Central memory CD8-positive, alpha-beta T cell (primary cell): ENCODE measurements around the gene GP1BB.
"Not testable (repeated sequence)": the region's sequence is repeated elsewhere in the genome, so short reads cannot be mapped to it uniquely, and the experiment has no call there.

Source experiments
- ATAC-seq: fragments of 150-1000 bp; cut with Tn5 transposase; replicated peaks from 2 replicates; pipeline ENCODE4 v1.10.0; 2022; ENCODE audit warnings: mild to moderate bottlenecking, moderate FRiP score, moderate number of reproducible peaks; ENCODE audit not compliant: poor library complexity, severe bottlenecking; ENCODE audit errors: extremely low read depth
- DNase-seq, 2 donors: peaks; one replicate each; pipeline ENCODE4 v3.0.0; 2021; ENCODE audit warnings: low spot score in 2 of 2
- H3K27ac Mint-ChIP-seq: one replicate; pipeline ENCODE4 v1.8.0; 2022; ENCODE audit warnings: low read depth, mild to moderate bottlenecking, moderate library complexity, mixed read lengths
- H3K27me3 Mint-ChIP-seq: one replicate; pipeline ENCODE4 v1.8.0; 2022; ENCODE audit warnings: mixed read lengths
- H3K36me3 Mint-ChIP-seq: one replicate; pipeline ENCODE4 v1.8.0; 2022; ENCODE audit warnings: mild to moderate bottlenecking, moderate library complexity, mixed read lengths; ENCODE audit not compliant: insufficient read depth
- H3K4me1 Mint-ChIP-seq: one replicate; pipeline ENCODE4 v1.8.0; 2022; ENCODE audit warnings: mixed read lengths
- H3K4me3 Mint-ChIP-seq: one replicate; pipeline ENCODE4 v1.8.0; 2022; ENCODE audit warnings: mild to moderate bottlenecking, moderate library complexity, mixed read lengths
- H3K9me3 Mint-ChIP-seq: one replicate; pipeline ENCODE4 v1.8.0; 2022; ENCODE audit warnings: mixed read lengths

GP1BB gene

DNA sequence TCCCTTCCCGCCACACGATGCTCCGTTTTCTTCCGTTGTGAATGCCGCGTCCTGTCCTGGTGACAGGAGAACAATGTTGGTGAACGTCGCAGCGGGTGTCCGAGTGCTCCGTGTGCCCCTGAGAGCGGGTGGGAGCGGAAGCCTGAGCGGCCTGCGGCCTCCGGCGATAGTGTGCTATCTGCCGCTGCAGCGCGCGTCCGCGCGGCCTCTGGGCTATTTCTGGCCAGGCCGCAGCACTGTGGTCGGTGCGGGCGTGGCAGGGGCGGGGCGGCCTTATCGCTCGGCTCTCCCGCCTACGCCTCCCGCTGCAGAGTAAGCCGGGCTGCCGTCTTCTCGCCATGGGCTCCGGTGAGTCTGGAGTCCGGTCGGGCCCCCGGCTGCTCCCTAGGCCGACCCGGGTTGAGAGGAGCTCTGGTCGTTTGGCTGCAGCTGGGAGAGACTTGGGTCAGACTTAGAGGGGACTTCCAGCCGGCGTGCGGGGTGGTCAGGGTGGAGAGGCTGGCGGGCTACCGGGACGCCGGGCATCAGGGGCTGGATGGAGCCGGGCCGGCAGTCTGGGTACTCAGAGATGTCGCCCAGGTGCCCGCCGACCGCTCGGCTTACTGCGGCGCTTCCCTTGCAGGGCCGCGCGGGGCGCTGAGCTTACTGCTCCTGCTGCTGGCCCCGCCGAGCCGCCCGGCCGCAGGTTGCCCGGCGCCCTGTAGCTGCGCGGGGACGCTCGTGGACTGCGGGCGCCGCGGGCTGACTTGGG, at the start of gene GP1BB:
Gene GP1BB, plus strand, starts transcription at position 308 of the 751 bp plus-strand sequence. Its CDS starts 31 bp downstream, at position 339.
- ATAC-seq (no peak), DNase-seq (no peak)
- H3K4me1 Mint-ChIP-seq, result peaks cover 9% of the 10 kb centered on the region

DNA sequence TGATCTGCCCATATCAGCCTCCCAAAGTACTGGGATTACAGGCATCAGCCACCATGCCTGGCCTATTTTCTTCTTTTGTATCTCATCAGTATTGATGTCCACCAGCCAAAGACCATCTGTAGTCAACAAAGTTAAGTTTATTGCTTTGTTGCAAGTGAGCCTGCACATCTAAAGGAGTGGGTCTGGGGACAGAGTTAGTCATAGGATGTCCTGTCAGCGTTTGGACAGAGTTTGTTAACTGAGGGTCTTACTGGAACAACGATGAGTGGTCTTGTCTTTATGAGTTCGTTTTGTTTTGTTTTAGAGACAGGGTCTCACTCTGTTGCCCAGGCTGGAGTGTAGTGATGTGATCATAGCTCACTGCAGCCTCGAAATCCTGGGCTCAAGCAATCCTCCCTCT, 49.7 kb upstream of the GP1BB start:
- no peak for DNase-seq
- Mint-ChIP-seq H3K4me1 (no peaks in the 10 kb centered on the region), H3K36me3 (no peaks in the 10 kb centered on the region), H3K27ac (no peak overlapping the region), H3K27me3 (peaks cover 66% of the 10 kb centered on the region), H3K9me3 (no peaks in the 10 kb centered on the region), H3K4me3 (no peak overlapping the region)
- ATAC-seq, result no peak

More for the DNA sequence above, at the start of gene GP1BB:
- Mint-ChIP-seq H3K27me3 (peaks cover 60% of the 10 kb centered on the region), H3K36me3 (peaks cover 9% of the 10 kb centered on the region), H3K27ac (no peak within 1 kb of the TSS), H3K4me3 (peak within 1 kb of the TSS; percentile 43), H3K9me3 (no peaks in the 10 kb centered on the region)

DNA sequence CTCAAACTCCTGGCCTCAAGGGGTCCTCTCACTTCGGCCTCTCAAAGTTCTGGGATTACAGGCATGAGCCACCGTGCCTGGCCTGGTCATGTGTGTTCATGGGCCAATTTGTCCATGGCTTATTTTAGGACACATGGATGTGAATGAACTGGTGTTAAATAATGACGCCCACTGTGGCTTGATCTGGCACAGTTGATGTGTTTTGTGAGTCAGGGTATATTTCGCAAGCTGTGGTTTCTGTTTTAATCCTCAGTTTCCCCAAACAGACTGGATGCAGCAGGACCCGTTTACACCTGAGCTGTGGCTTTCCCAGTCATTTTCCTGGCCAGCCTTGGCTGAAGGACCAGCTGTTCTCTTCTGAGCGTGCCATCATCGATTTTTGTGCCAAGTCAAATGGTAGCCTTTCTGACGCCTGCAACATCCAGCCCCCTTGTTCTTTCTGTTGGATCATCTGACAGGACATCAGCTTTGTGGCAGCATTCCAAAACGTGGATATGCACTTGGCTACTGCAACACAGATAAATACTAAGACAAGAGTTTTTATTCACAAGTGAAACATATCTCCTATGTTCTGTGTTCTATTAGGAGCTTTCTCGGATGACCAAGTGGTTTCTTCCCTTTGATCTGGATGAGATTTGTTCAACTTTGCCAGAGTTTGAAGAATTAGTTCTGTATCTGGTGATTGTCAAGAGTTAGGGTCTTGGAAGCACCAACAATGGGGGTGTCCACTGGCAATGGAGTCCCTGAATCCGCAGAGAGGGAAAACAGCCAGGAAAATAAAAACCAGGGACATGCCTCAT, 49.0 kb upstream of the GP1BB start:
- no peak overlapping the region for H3K4me3 Mint-ChIP-seq
- no peaks in the 10 kb centered on the region for H3K4me1 Mint-ChIP-seq
- no peak for ATAC-seq
- no peaks in the 10 kb centered on the region for H3K36me3 Mint-ChIP-seq
- H3K9me3 Mint-ChIP-seq, result no peaks in the 10 kb centered on the region
- H3K27me3 Mint-ChIP-seq, result peaks cover 69% of the 10 kb centered on the region
- no peak overlapping the region for H3K27ac Mint-ChIP-seq
- DNase-seq, result no peak

DNA sequence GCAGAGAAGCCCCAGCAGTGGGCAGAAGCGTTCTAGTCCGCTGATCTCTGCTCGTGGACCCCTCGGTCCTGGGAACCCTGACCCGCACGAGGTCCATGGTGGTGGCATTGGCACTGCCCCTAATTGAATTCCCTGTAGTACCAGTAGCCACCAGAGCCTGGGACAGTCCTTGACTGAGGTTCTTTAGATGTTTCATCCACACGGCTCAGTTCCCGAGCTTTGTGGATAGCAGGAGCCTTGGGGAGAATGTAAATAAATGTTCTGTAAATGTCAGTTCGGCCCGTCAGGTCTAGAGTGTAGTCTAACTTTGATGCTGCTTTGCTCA, 48.4 kb upstream of the GP1BB start:
- Mint-ChIP-seq H3K4me1 (no peaks in the 10 kb centered on the region), H3K9me3 (no peaks in the 10 kb centered on the region), H3K27me3 (peaks cover 74% of the 10 kb centered on the region), H3K36me3 (no peaks in the 10 kb centered on the region), H3K27ac (no peak overlapping the region), H3K4me3 (no peak overlapping the region)
- ATAC-seq (no peak), DNase-seq (no peak)

DNA sequence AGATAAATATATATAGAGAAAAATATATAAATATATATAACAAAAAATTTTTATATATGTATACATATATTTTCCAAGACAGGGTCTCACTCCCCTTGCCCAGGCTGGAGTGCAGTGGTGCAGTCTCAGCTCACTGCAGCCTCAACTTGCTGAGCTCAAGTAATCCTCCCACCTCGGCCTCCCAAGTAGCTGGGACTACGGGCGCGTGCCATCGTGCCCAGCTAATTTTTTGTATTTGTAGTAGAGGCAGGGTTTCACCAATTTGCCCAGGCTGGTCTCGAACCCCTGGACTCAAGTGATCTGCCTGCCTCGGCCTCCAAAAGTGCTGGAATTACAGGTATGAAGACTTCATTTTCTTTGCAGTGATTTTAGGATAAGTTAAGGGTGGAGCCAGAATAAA, 47.9 kb upstream of the GP1BB start:
- Mint-ChIP-seq H3K9me3 (no peaks in the 10 kb centered on the region), H3K27me3 (peaks cover 79% of the 10 kb centered on the region), H3K4me1 (no peaks in the 10 kb centered on the region), H3K4me3 (no peak overlapping the region), H3K27ac (no peak overlapping the region), H3K36me3 (no peaks in the 10 kb centered on the region)
- DNase-seq, result no peak
- no peak for ATAC-seq

DNA sequence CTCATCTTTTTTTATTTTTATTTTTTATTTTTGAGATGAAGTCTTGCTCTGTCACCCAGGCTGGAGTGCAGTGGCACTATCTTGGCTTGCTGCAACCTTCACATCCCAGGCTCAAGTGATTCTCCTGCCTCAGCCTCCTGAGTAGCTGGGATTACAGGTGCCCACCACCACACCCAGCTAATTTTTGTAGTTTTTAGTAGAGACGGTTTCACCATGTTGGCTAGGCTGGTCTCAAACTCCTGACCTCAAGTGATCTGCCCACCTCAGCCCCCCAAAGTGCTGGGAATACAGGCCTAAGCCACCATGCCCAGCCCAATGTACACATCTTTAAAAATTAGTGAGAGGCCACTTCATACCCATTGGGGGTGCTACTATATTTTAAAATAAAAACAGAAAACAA, 46.9 kb upstream of the GP1BB start:
- not testable (repeated sequence) for H3K27ac Mint-ChIP-seq, H3K4me1 Mint-ChIP-seq, H3K9me3 Mint-ChIP-seq, H3K36me3 Mint-ChIP-seq, DNase-seq, ATAC-seq, H3K4me3 Mint-ChIP-seq
- peaks cover 89% of the 10 kb centered on the region for H3K27me3 Mint-ChIP-seq

DNA sequence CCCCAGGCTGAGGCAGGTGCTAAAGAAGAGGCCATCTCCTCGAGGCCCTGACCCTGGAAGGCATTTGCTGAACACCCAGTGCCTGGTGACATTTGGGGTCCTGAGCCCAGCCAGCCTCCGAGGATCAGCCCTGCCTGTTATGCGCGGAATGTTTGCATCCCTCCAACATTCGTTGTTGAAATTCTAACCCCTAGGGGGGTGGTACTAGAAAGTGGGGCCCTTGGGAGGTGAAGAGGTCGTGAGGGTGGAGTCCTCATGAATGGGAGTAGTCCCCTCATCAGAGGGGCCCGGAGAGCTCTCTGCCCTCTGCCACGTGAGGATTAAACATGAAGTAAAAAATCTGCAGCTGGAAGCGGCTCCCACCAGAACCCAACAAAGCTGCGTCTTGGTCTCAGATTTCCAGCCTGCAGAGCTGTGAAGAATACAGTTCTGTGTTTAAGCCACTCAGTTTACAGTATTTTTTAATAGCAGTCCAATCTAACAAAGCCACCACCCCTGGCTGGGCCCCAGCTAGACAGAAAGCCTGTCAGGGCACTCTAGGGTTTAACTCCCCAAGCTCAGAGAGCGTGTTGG, 44.3 kb upstream of the GP1BB start:
- DNase-seq, result no peak
- Mint-ChIP-seq H3K4me1 (no peaks in the 10 kb centered on the region), H3K4me3 (no peak overlapping the region), H3K27ac (no peak overlapping the region), H3K9me3 (no peaks in the 10 kb centered on the region), H3K27me3 (peaks cover 80% of the 10 kb centered on the region), H3K36me3 (no peaks in the 10 kb centered on the region)
- no peak for ATAC-seq

DNA sequence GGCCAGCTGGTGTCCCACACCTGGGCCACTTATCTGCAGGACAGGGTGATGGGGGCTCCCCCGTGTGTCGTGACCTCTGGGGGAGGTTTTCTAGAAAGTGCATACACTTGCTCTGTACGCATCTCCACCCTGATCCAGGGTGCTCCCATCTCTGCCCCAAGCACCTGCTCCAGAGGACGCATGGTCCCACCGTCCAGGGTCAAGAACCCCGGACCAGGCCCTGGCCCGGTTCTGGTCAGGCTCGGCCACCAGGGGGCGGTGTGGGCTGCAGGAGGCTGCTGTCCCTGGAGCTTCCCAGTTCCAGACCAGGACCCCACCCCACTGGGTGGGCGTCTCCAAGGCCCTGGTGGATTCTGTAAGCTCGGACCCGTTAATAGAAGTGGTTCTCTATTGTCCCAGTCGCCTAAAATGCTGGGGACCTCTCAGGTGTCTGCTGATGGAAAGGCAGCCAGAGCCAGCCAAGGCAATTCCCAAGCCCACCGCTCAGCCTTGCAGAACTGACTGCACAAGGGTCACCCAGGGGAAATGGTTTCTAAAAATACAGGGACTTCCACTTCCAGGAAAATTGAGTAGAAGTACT, 43.7 kb upstream of the GP1BB start:
- Mint-ChIP-seq H3K36me3 (no peaks in the 10 kb centered on the region), H3K9me3 (no peaks in the 10 kb centered on the region), H3K27ac (no peak overlapping the region), H3K4me1 (no peaks in the 10 kb centered on the region), H3K4me3 (no peak overlapping the region), H3K27me3 (peaks cover 74% of the 10 kb centered on the region)
- DNase-seq (peak in 1 of 2 donors; percentile 37), ATAC-seq (no peak)

DNA sequence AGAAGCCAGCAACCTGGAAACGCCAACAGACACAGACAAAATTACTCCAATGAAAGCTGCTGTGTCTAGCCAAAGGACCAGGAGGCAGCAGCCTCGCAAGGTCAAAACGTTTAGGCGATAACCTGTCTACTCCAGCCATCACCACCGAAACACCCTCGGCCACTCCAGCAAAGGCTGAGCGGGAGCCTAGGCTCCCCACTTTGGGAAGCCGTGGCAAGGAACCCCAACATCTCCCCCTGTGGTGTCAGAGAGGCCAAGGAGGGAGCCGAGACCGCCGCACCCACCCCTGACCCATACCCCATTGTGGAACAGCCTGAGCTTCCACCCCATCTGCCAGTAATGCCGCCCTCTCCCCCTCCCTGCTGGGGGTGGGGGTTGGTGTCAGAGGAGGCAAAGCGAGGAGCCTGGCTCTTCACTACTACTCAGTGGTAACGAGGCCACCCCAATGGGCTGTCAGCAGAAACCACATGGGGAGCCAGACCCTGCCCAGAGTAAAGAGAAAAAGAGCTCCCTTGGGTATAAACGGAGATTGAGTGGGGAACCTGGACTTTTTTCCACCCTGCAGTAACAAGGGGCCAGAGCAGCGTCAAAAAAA, 43.0 kb upstream of the GP1BB start:
- Mint-ChIP-seq H3K9me3 (no peaks in the 10 kb centered on the region), H3K27me3 (peaks cover 66% of the 10 kb centered on the region), H3K27ac (no peak overlapping the region), H3K4me1 (no peaks in the 10 kb centered on the region), H3K36me3 (no peaks in the 10 kb centered on the region), H3K4me3 (no peak overlapping the region)
- ATAC-seq, result no peak
- no peak for DNase-seq

DNA sequence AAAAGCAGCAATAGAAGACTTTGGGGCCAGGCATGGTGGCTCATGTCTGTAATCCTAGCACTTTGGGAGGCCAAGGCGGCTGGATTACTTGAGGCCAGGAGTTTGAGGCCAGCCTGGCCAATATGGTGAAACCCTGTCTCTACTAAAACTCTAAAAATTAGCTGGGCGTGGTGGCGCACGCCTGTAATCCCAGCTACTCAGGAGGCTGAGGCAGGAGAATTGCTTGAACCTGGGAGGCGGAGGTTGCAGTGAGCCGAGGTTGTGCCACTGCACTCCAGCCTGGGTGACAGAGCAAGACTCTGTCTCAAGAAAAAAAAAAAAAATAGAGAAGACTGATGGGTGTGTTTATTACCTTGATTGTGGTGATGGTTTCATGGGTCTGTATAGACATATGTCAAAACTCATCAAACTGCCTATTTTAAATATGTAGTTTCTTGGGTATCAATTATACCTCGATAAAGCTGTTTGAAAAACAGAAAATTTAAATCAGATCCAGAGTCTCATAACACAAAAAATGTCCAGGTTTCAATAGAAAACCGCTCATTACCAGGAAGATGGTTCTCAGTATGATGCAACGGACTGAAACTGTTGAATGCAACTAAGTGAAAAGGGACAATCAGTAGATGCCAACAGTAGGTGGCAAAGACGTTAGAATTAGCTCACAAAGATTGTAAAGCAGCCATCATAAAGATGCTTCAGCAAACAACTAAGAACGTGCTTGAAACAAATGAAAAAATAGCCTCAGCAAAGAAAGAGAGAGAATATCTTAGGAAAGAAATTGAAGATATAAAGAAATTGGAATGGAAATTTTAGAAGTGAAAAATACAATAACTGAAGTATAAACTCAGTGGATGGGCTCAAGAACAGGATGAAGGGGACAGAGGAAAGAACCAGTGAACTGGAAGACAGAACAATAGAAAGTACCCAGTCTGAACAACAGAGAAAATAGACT, 42.2 kb upstream of the GP1BB start:
- Mint-ChIP-seq H3K27me3 (peaks cover 58% of the 10 kb centered on the region), H3K36me3 (no peaks in the 10 kb centered on the region), H3K4me3 (no peak overlapping the region), H3K4me1 (no peaks in the 10 kb centered on the region), H3K27ac (no peak overlapping the region), H3K9me3 (no peaks in the 10 kb centered on the region)
- no peak for ATAC-seq
- no peak for DNase-seq

DNA sequence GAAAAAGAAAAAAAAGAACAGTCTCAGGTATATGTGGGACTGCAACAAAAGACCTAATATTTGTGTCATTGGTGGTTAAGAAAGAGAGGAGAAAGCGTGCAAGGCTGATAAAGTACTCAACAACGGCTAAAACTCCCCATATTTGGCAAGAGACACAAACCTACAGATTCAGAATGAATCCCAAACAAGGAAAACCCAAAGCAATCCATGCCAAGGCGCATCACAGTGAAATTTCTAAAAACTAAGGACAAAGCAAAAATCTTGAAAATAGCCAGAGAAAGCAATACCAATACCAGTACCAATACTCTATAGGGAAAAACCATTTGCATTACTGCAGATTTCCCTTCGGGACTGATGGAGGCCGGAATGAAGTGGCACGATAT, 41.5 kb upstream of the GP1BB start:
- H3K4me1 Mint-ChIP-seq, result no peaks in the 10 kb centered on the region
- no peaks in the 10 kb centered on the region for H3K9me3 Mint-ChIP-seq
- no peak for ATAC-seq
- H3K36me3 Mint-ChIP-seq, result no peaks in the 10 kb centered on the region
- H3K27me3 Mint-ChIP-seq, result peaks cover 55% of the 10 kb centered on the region
- H3K27ac Mint-ChIP-seq, result no peak overlapping the region
- no peak for DNase-seq
- H3K4me3 Mint-ChIP-seq, result no peak overlapping the region

DNA sequence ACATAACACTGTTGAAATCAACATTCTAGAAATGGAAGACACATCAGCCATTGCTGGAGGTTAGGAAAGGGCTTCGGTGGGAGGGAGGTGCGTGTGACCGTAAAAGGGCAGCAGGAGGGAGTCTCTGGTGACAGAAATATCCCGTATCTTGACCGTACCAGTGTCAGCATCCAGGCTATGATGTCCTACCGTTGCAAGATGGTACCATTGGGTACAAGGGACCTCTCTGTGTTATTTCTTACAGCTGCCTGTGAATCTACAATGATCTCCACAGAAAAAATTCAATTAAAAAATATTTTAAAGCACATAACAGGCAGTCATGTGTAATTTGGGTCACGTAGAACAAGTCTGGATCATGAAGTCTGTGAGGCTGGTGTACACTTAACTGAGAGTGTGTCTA, 36.4 kb upstream of the GP1BB start:
- H3K36me3 Mint-ChIP-seq, result no peaks in the 10 kb centered on the region
- no peak for DNase-seq

More for the DNA sequence above, 36.4 kb upstream of the GP1BB start:
- H3K4me3 Mint-ChIP-seq, result no peak overlapping the region
- ATAC-seq, result no peak
- no peaks in the 10 kb centered on the region for H3K9me3 Mint-ChIP-seq
- peaks cover 27% of the 10 kb centered on the region for H3K27me3 Mint-ChIP-seq
- no peaks in the 10 kb centered on the region for H3K4me1 Mint-ChIP-seq
- H3K27ac Mint-ChIP-seq, result no peak overlapping the region
